Measurements from ENCODE around the gene CTSC.

DNA sequence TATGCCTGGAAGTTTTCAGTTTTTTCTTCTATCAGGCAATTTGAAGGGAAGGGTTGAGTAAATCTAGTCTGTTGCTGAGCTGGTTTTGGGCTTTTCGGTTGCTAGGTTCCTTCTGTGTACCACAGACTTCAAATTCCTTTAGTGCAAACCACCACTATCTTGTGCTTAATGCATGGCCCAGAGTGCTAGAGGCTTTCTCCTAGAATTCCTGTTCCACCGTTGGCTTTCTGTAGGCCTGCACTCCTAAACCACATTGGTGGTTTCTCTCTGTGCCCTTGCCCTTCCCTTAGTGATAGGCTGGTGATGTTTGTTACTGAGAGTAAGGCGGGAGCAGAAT lies 47.1 kb upstream of the CTSC start:
- no peak for TF ChIP-seq POLR2A (IDR thresholded peaks at IDR 0.05; ENCODE audit: low read depth)
- TF ChIP-seq, protein P1, sequence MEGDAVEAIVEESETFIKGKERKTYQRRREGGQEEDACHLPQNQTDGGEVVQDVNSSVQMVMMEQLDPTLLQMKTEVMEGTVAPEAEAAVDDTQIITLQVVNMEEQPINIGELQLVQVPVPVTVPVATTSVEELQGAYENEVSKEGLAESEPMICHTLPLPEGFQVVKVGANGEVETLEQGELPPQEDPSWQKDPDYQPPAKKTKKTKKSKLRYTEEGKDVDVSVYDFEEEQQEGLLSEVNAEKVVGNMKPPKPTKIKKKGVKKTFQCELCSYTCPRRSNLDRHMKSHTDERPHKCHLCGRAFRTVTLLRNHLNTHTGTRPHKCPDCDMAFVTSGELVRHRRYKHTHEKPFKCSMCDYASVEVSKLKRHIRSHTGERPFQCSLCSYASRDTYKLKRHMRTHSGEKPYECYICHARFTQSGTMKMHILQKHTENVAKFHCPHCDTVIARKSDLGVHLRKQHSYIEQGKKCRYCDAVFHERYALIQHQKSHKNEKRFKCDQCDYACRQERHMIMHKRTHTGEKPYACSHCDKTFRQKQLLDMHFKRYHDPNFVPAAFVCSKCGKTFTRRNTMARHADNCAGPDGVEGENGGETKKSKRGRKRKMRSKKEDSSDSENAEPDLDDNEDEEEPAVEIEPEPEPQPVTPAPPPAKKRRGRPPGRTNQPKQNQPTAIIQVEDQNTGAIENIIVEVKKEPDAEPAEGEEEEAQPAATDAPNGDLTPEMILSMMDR (IDR thresholded peaks at IDR 0.05) = no peak
- no peak for TF ChIP-seq EP300 (IDR thresholded peaks at IDR 0.05)
- TF ChIP-seq POLR2AphosphoS5 (IDR thresholded peaks at IDR 0.05) = no peak
